Head of caudate nucleus (tissue), 42 donors: Measurements from ENCODE around the gene PROCA1.
"Not testable (repeated sequence)": the region's sequence is repeated elsewhere in the genome, so short reads cannot be mapped to it uniquely, and the experiment has no call there.

Experiments used
- DNase-seq, 42 donors: peaks; one replicate each; pipeline versions ENCODE4 v3.0.0 to v3.0.0-alpha.2; 2020 to 2021; ENCODE audit warnings: mixed read lengths in 7 of 42
- intact Hi-C: fragments of 100-400 bp; cut with DNase I; formaldehyde crosslinking; loops from one replicate; pipeline ENCODE4 v1.15.0; 2022

PROCA1 gene

DNA sequence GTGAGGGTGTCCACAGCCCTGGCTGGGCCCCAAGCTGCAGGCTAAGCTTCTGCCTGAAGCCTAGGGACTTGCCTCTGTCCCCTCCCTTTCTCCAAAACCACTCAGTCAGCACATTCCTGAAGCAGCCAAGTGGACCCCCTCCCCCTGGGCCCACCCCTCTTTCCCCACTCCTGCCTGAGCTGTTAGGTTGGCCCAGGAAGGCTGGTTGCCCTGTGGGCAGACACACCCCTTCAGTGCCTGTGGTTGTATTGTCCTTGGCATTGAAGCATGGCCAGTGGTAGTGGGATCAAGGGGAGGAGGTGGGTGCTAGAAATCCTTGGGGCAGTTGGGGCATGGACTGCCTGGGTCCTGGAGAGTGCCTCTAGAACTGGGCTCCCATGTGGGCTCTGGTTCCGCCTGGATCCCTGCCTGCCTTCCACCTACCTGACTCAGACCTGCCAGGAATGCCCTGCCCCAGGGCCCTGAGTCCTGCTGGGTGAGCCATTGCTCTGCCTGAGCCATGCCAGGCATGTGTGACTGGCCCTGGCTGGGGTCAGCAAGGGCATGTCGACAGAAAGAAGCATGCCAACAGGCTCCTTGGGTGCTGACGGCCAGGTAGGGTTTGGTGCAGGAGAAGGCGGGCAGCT is 34.2 kb upstream of the PROCA1 start:
- intact Hi-C loops, result loop anchor here (2.0 kb wide), 1 partner anchor 17 kb away; the partner anchor contains the start of gene NEK8
- peak in 1 of 42 donors; percentile 20 for DNase-seq

DNA sequence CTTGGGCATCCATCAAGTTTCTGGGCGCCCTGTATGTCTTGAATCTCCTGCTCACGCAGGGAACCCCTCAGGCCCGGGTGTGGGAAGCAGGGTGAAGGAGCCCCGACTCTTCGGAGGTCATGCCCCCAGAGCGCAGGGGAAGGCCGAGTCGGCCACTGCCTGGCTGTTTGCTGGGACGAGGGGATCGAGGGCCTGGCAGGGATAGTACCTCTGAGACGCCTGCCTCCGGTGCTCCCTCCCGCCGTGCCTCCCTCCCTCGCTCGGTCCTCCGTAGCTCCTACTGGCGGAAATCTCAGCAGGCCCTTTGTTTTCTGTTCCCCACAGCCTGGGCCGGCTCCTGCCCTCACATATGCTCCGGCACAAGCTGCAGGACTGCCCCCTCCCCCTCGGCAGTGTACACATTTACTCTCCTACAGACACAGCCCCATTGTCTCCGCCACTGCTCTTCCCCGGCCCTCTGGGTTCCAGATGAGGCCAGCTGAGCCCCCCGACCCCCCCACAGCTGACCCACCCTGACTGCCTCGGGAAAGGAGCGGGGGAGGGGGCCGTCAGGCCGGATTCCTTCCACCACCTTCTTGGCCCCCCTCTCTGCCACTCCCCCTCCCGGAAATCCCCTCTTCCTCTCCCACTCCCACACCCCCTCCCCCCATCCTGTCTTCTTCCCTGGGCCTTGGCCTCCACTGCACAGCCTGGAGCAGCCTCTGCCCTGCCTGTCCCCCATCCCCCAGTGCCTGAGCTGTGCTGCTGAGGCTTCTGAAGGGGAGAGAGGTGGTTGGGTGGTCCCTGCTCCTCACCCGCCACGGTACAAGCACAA is 33.5 kb upstream of the PROCA1 start:
- intact Hi-C loops, result loop anchor here (2.0 kb wide), 1 partner anchor 16 kb away; the partner anchor contains the start of gene NEK8
- DNase-seq, result peak; percentile 83 to 98 (median 94)

DNA sequence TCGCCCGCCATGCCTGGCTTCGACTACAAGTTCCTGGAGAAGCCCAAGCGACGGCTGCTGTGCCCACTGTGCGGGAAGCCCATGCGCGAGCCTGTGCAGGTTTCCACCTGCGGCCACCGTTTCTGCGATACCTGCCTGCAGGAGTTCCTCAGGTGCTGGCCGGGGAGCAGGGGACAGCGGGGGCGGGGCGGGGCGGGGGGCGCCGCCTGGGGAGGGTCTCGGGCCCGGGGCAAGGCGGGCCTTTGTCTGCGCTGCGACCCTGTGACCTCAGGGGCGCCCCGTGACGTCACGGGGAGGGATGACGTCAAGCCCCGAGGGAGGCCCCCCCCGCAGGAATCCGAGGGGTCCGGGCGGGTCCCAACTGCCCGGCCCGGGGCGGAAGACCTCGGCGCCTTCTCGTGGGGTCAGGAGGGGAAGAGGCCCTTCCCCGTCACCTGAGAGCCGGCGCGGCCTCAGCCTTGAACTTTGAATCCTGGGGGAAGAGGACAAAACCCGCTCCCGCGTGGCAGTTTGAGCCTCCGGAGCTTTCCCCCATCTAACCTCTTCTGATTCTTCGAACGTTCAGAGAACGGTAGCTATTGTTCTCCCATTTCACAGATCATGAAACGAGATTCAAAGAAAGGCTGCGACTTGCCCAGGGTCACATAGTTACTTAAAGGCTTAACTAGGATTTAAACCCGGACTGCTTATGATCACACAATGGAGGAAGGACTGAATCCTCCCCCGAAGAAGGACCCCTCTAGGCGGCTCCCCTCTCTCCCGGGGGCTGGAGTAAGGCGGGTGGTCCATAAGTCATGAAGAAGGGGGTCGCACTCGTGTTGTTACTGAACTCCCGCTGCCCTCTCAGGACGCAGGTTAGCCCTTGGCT is 32.6 kb upstream of the PROCA1 start:
- peak in 25 of 42 donors; percentile 38 to 85 (median 60) for DNase-seq
- intact Hi-C loops, result loop anchor here (2.0 kb wide), 1 partner anchor 16 kb away; the partner anchor contains the start of gene NEK8

DNA sequence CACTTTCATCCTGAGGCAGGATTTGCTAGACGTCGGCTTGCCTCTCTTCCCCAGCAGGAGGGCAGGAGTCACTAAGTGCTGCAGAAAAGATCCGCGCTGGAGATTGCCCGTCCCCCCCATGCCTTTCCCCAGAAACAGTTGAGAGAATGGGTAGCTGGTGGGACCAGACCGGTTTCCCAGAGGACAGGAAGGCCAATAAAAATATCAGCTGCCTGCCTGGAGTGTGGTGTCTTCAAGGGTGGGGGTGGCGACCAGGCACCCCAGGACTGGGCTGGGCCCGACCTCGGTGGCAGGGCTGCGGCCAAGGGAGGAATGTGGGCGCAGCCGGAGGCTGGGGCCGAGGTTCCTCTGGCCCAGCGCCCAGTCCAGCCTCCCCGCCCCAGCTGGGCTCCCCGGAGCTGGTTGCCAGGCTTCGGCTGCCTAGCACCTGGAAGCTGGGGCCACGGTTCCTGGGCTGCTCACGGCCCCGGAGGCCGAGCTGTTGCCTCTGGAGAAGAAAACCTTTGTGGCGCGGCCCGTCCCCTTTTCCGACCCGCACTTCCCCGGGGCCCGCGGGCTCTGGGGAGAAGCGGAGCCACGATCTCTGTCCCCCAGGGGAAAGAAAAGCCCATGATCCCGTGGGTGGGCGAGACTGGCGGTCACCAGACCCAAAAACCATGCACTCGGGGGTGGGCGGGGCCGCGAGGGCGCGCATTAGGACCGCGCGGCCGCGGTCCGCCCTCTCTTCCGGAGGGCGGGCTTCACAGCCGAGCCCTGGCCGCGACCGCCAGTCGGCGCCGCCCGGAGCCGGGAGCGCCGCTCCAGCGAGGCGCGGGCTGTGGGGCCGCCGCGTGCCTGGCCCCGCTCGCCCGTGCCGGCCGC is 31.8 kb upstream of the PROCA1 start, which contains the start of gene TRAF4:
Gene TRAF4 (plus strand): TSS at position 769 of the 861 bp plus-strand sequence. CDS start 102 bp downstream, outside the sequence.
- intact Hi-C loops, result loop anchor here (2.0 kb wide), 1 partner anchor 15 kb away; the partner anchor contains the start of gene NEK8
- DNase-seq, result peak in 39 of 42 donors; percentile 53 to 87 (median 76)

DNA sequence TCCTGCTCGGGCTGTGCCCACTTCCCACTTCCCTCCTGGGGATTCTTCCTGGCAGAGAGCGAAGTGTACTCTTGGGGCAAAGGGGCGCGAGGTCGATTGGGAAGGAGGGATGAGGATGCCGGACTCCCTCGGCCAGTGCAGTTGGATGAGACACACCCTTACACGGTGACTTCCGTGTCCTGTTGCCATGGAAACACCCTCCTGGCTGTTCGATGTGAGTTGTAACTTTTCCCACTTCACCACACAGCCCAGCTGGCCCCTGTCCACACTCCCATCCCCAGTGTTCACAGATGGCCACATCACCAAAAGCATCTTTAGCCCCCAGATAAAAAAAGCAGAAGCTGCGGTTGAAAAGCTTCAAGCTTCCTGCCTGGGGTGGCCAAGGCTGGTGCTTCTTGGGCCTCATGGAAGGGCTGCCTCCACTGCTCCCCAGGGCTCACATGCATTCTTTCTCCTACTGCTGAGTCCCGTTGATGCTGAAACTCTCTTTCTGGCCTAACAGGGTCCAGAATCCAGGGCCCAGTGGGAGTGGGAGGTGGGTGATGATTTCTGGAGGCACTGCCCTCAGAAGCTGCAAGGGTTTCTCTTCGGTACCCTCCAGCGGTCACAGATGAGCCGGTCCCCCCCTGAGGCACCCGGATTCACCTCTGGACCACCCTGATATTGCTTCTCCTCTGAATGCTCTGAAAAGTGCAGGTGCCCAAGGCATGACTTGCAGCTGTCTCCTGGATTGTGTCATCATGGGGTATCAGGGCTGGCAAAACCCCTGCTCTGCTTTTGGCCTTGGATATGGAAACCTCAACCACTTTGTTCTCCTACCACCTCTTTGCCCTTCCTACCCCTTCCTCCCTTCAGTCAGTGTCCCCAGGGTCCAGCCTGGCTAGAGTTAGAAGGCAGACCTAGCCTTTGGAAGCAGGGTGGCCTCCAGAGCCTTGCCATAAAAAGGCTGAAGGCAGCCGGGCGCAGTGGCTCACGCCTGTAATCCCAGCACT is 30.0 kb upstream of the PROCA1 start:
- intact Hi-C loops, result no loop called here
- peak in 1 of 42 donors; percentile 37 for DNase-seq

DNA sequence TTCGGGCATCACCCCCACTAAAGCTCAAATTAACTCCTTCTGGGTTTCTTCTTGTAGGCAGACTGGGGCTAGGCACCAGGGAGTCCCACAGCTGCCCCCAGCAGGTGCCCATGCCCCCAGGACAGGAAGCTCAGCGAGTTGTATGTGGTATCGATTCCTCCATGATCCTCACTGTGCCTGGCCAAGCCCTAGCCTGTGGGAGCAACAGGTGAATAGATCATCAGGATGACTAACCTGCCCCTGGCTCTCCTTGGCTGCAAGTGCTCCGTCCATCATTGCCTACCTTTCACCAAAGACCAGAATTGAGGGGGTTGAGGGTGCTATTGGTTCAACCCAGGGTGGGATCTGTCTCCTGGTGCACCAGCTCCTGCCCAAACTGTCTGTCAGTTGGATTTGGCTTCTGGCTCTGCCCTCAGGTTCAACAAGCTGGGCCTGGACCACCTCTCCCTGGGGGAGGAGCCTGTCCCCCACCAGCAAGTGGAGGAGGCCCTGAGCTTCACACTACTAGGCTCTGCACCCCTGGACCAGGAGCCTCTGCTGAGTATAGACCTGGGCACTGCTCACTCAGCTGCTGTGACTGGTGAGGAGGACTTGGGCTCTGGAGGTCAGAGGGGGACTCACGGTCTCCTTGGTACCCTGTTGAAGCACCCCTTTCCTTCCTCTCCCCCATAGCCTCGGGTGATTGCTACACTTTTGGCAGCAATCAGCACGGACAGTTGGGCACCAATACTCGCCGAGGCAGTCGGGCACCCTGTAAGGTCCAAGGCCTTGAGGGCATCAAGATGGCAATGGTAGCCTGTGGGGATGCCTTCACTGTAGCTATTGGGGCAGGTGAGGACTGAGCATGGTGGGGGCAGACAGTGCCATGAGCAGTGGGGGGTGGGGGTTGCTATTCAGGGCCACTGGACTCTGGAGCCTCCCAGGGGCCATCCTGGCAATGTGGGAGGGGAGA is 29.0 kb upstream of the PROCA1 start:
- intact Hi-C loops, result no loop called here

DNA sequence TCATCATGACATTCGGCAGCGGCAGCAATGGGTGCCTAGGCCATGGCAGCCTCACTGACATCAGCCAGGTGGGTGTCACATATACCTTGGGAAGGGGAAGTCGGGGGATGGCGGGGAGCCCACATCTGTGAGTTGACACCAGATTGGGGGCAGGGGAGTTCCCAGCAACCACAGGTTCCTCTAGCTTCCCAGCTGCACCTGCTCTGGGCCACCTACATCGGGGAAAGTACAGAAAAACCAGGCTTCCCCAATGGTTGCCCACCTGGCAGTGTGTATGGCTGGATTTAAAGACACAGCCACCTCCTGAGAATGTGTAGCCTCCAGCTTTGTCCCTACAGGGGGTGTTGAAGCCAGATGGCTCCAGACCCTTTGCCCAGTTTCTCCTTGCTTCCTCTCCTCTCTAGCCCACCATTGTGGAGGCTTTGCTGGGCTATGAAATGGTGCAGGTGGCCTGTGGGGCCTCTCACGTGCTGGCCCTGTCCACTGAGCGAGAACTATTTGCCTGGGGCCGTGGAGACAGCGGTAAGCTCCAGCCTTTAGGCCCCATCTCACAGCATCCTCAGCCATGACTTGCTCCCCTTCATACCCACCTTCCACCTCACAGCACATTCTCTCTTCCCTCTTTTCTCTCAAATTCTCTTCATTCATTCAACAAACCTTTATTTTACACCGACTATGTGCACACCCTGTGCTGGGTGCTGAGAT is 27.1 kb upstream of the PROCA1 start:
- DNase-seq, result no peak
- intact Hi-C loops, result no loop called here

More for the DNA sequence above, 29.0 kb upstream of the PROCA1 start:
- no peak for DNase-seq

DNA sequence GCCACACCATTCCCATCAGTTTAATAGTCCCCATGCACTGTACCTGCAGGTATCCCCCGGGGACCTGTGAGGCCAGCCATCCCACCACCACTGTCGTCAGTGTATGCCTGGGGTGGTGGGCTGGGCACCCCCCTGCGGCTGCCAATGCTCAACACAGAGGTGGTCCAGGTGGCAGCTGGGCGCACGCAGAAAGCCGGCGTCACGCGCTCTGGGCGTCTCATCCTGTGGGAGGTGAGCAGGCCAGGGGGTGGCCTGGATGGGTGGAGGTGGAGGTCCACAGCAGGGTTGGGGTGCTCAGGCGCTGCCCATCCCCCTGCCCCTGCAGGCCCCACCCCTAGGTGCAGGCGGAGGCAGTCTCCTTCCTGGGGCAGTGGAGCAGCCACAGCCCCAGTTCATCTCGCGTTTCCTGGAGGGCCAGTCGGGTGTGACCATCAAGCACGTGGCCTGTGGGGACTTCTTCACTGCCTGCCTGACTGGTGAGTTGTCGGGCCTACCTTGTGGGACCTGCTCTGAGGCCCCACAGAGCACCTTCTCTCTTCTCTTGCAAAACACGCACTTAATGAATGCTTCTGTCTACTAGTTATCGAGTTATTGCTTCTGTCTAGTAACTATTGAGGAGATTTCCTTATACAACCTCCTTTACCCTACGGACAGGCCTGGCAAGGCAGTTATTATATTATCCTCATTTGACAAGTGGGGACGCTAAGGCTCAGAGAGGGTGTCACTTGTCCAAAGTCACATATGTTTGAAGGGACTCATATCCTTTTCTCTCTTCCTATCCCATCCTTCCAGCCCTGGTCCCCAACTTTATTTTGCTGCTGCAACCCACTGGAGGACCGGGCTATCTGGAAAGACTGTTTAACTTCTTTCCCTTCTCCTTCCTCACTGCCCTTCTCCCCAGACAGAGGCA is 26.3 kb upstream of the PROCA1 start:
- no peak for DNase-seq
- intact Hi-C loops, result no loop called here

DNA sequence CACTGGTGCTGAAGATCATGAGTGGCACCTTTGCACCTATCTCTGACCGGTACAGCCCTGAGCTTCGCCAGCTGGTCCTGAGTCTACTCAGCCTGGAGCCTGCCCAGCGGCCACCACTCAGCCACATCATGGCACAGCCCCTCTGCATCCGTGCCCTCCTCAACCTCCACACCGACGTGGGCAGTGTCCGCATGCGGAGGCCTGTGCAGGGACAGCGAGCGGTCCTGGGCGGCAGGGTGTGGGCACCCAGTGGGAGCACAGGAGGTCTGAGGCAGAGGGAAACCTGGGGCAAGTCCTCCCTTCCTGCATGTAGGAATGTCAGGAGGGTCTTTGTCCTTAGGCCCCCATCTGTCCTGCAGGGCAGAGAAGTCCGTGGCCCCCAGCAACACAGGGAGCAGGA is 25.6 kb upstream of the PROCA1 start:
- intact Hi-C loops, result no loop called here
- DNase-seq, result no peak

DNA sequence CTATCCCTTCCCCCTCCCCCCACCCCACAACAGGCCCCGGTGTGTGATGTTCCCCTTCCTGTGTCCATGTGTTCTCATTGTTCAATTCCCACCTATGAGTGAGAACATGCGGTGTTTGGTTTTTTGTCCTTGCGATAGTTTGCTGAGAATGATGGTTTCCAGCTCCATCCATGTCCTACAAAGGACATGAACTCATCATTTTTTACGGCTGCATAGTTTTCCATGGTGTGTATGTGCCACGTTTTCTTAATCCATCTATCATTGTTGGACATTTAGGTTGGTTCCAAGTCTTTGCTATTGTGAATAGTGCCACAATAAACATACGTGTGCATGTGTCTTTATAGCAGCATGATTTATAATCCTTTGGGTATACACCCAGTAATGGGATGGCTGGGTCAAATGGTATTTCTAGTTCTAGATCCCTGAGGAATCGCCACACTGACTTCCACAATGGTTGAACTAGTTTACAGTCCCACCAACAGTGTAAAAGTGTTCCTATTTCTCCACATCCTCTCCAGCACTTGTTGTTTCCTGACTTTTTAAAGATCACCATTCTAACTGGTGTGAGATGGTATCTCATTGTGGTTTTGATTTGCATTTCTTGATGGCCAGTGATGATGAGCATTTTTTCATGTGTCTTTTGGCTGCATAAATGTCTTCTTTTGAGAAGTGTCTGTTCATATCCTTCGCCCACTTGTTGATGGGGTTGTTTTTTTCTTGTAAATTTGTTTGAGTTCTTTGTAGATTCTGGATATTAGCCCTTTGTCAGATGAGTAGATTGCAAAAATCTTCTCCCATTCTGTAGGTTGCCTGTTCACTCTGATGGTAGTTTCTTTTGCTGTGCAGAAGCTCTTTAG is 24.5 kb upstream of the PROCA1 start:
- intact Hi-C loops, DNase-seq: not testable (repeated sequence)

DNA sequence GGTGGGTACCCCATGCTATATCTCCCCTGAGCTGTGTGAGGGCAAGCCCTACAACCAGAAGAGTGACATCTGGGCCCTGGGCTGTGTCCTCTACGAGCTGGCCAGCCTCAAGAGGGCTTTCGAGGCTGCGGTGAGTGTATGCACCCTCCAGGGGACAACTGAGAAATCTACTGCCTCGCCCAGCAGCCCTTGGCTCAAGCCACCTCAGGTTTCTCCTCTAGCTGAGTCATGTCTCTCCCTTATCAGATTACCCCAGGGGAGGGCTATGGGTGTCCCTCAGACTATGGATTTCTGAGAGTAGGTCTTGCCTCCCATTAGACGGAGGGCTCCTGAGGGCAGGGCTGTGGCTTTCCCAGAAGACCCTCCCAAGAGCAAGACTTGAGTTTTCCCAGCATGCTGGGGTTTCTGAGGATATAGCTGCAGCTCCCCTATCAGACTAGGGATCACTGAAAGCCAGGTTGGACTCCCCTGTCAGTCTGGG is 23.6 kb upstream of the PROCA1 start:
- intact Hi-C loops, result no loop called here
- no peak for DNase-seq

DNA sequence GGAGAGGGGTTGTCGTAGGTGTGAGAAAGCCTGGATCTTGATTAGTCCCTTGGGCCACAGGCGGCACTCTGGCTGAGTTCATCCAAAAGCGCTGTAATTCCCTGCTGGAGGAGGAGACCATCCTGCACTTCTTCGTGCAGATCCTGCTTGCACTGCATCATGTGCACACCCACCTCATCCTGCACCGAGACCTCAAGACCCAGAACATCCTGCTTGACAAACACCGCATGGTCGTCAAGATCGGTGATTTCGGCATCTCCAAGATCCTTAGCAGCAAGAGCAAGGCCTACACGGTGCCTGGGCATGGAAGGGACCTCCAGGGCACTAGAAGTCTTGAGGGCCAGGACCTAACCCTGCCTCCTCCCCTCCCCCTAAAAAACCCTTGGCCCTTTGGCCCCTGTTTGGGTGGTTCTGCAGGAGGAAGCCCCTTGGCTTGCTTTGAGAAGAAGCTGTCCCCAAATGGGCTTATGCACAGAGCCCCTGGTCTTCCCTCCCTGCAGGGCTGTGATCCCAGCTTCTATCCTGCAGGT is 23.1 kb upstream of the PROCA1 start:
- intact Hi-C loops, result no loop called here
- no peak for DNase-seq

DNA sequence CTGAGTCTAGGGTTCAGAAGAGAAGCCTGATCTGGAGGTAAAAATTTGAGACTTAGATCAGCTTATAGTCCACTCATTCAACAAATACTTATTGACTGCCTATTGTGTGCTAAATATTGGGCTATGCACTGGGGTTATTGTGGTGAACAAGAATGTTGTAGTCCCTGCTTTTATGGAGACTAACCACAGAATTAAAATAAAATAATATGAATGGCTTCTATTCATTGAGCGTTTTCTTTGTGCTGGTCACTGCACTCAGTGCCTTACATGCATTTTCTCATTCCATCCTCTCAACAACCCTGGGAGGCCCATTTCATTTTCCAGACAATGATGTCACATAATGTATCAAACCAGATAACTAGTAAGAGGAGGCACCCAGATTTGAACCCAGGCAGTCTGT is 21.7 kb upstream of the PROCA1 start:
- DNase-seq, result no peak
- intact Hi-C loops, result no loop called here
